ENCODE data around the gene FLNB. TPM values are rescaled to one million over a fixed set of nuclear protein-coding genes. Genes with fewer than 3 reads are reported as not detected.

Gene FLNB
- total and polyA plus RNA-seq, 2 of the 8 experiments (the other 6 are each of a cell fraction or from before 2014, with no cell fraction given) = 72.3 to 118 TPM

GRCh38 chr3:58105196-58105595 lies 97.0 kb downstream of the FLNB start (continued):
- TF ChIP-seq ATF2 (IDR thresholded peaks at IDR 0.05; ENCODE audit: low read length) = no peak
- no peak for TF ChIP-seq PHF8 (conservative IDR thresholded peaks at IDR 0.05; ENCODE audit: low read depth, low read length)
